Inferior parietal cortex (tissue), 1 donor: Measurements from ENCODE around the gene CALY.

Experiments
- DNase-seq: peaks from one replicate; pipeline ENCODE4 v3.0.0-alpha.2; 2016; ENCODE audit errors: extremely low spot score

CALY gene

GRCh38 chr10:133366130-133366478, 29.4 kb upstream of the CALY start:
- no peak for DNase-seq

DNA sequence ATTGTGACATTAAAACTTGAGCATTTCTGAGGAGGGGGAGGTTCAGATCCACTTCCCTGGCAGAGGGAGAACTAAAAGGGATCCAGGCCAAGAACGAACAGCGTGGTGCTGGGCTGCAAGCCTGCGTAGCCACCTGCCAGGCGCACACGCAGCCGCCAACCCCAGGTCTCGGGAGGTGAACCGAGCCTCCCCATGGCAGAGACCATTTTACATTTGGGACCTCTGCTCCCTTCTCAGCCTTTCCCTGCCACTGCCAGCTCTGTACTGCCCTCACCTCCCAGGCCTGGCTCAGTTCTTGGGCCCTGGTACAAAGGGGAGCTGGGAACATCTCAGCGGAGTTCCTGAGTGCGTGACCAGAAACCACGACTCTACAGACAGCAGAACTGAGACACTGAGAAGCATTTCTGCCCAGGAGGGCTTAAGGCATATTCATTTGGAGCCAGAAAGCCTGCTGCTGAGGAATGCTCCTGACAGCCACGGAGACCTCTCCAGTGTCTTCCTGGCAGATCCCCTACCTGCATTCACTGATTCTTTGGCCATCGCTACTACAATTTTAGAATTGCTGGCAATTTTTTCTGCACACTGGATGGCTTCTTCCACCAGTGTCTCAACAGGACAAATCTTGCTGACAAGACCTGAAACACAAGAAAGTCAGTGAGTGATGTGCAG, 28.9 kb upstream of the CALY start:
- DNase-seq: no peak

DNA sequence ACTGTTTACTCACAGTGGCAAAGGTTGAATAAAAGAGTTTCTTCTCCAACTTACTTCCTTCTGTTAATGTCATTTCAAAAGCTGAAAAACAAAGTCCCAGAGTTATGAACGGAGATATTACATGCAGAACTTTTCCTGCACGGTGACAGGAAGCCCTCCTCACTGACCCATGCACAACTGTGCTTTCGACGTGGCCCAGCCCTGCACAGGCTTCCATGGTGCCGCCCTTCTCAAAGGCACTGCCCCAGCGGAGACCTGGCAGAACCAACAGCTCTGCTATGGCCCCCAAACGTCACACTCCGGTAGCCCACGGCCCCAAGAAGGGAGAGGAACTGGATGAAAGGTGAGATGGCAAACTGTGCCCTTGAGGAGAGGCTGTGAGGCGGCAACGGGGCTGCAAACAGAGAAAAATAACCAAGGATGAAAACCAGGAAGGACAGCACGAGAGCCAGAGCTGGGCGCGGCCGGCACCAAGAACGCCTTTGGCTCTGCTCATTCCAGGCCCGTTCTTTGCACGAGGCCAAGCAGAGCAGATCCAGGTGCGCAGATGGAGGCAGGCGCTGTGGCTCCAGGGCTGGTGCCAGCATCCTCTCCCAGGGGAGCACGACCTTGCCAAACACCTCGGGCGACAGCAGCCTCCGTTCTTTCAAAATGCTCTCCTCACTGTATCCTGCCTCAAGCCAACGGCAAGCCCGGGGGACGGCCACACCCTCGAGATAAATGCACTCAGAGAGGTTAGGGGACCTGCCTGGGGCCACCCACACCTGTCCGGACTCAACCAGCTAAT, 28.1 kb upstream of the CALY start:
- no peak for DNase-seq

- no peak for DNase-seq
These were observed 26.1 kb upstream of the CALY start for GRCh38 chr10:133362846-133363245.

DNA sequence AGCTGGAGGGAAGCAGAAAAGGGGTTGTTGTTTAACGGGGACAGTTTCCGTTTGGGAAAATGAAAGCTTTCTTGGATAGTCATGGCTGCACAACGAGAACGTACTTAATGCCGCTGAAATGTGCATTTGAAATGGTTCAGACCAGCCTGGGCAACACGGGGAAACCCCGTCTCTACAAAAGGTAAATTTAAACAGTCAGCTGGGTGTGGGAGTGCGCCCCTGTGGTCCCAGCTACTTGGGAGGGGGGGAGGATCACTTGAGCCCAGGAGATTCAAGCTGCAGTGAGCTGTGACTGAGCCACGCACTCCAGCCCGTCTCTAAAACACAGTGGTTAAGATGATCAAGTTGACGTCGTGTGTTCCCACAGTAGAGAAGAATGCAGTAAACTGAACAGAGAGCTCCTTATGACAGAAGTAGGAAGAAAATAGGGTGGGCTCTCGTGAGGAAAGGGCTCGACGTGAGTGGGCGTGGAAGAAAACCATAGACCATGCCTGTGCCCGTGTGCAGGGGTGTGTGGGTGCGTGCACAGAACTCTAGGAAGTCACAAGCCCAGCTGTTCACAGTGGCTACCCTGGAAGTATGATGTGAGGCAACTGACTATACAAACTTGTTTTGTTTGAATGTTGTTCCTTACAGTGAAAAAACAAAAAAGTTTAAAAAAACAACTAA, 25.2 kb upstream of the CALY start:
- DNase-seq: no peak

GRCh38 chr10:133361227-133361626, 24.5 kb upstream of the CALY start:
- DNase-seq: no peak

GRCh38 chr10:133359972-133360610, 23.4 kb upstream of the CALY start:
- no peak for DNase-seq

DNA sequence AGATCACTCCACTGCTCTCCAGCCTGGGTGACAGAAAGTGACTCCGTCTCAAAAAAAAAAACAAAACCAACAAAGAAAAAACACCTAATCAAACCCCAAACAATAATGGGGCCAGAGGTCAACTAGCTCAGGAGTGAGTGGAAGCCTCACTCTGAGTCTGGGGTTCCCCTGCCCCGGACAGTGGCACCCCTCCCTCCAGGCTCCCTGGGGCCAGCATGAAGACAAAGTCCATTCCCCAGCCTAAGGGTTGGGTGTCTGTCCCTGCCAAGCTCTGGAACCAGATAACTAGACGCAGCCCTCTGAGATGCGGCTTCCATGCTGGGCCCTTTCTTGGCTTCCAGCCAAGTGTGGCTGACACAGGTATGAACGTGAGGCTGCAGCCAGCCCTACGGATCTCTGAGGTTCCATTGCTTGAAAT, 22.9 kb upstream of the CALY start:
- no peak for DNase-seq

GRCh38 chr10:133358925-133359310, 22.2 kb upstream of the CALY start:
- no peak for DNase-seq

DNA sequence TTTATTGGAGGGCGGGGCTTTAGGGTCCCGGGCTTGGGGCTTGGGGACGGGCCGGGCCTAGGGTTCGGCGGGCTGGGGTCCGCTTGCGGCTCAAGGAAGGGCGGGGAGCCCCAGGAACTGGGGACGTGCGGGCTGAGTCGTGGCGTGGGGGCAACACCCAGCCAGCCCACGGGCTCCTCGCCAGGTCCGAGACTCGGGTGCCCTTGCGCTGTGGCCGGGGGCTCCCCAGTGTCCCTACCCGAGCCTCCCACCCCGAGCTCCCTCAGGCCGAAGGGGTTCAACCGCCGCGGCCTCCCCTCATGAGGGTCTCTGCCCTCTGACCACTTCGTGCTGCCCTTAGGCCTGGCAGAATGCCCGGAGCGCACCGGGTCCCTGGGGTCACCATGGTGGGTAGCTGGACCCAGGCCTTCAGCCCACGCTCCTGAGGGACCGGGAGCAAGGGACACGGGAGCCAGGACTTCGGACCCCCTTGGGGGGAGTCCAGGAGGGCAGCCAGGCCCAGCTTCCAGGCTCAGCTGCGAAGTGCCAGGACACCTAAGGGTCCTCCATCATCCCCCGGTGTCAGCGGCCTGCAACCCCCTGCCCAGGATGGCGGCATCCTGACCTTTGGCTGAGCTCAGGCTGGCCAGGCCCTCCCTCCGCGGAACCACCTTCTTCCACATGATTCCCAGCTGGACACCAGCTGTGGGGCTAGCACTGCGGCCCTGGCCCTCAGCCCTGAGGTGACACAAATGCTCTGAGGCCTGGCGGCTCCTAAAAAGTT, 21.6 kb upstream of the CALY start:
- DNase-seq: no peak

- DNase-seq: no peak
These were observed 20.8 kb upstream of the CALY start, which contains the start of gene FUOM for GRCh38 chr10:133357285-133358161. FUOM (minus strand) TSS chr10:133358019; CDS start chr10:133358007, 12 bp downstream.

GRCh38 chr10:133356549-133357284, 20.0 kb upstream of the CALY start:
- no peak for DNase-seq

DNA sequence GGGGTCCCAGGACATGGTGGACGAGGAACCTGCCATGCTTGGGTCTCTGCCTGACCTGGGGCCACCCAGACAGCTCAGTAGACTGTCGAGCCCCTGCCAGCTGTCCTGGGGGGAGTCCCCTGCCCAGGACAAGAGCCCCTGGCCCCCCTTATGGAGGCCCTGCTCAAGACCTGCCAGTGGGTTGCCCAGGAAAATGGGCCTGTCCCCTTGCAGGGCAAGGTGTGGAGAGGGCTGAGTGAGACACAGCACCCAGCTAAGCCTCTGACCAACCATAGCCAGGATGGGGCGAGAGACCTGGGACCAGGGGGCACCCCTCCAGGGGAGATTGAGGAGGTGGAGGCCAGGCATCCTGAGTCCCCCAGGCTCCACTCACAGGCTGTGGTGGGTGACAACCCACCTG, 19.3 kb upstream of the CALY start:
- DNase-seq: no peak

GRCh38 chr10:133355266-133355665, 18.6 kb upstream of the CALY start:
- no peak for DNase-seq

- no peak for DNase-seq
These were observed 18.1 kb upstream of the CALY start for GRCh38 chr10:133354672-133355240.

GRCh38 chr10:133353988-133354605, 17.4 kb upstream of the CALY start:
- DNase-seq: no peak

GRCh38 chr10:133353202-133353959, 16.7 kb upstream of the CALY start:
- DNase-seq: no peak
